GM12878 (cell line): Measurements from ENCODE around the gene S1PR3. TPM values are rescaled to one million over a fixed set of nuclear protein-coding genes. Genes with fewer than 3 reads are reported as not detected.

Experiments used
- ATAC-seq: fragments of 200-7000 bp; cut with Tn5 transposase; 3 replicates; pipeline ENCODE4 v1.9.1; 2020; ENCODE audit warnings: mild to moderate bottlenecking, moderate library complexity
- BruUV-seq: library from RNA; stranded (reverse); fragments of 400-500 nt; replicated peaks from 2 replicates; lab custom pipeline; 2021; lab: Mats Ljungman, UMichigan
- CTCF ChIA-PET: fragments of 300-600 bp; sonication (Branson Sonifier 250); formaldehyde crosslinking; extraction: SDS; loops from one replicate; lab custom pipeline; 2021; ENCODE audit warnings: inconsistent platforms; lab: Yijun Ruan, JAX
- POLR2A ChIA-PET: fragments of 350-600 bp; formaldehyde crosslinking; extraction: SDS; loops from one replicate; lab custom pipeline; 2021; ENCODE audit warnings: inconsistent platforms; lab: Charles Lee
- RAD21 ChIA-PET: fragments of 300-600 bp; sonication (Branson Sonifier 250); formaldehyde crosslinking; loops from one replicate; lab custom pipeline; 2023; ENCODE audit warnings: antibody characterized with exemption; ENCODE audit not compliant: unreplicated experiment; lab: Charles Lee
- SMC1A ChIA-PET: fragments of 300-600 bp; sonication (Branson Sonifier 250); formaldehyde crosslinking; loops from one replicate; lab custom pipeline; 2023; ENCODE audit not compliant: unreplicated experiment, uncharacterized antibody; lab: Charles Lee
- DNase-seq: peaks from one replicate; pipeline ENCODE4 v3.0.0-alpha.2; 2011; ENCODE audit warnings: low read depth, low spot score
- FAIRE-seq: peaks from 3 replicates; lab custom pipeline; 2011; peaks lifted over from hg19 to GRCh38; lab: Jason Lieb, UNC
- H2AFZ ChIP-seq: 2 replicates; pipeline ENCODE4 v1.6.0; 2011; ENCODE audit warnings: low read depth, low read length, control low read depth; ENCODE audit not compliant: control insufficient read depth
- H3K27ac ChIP-seq: 2 replicates; pipeline ENCODE4 v1.5.1; 2011; ENCODE audit warnings: control low read depth; ENCODE audit not compliant: control insufficient read depth, insufficient read depth
- H3K27me3 ChIP-seq, 2 experiments: replicated peaks in 1 of 2; 2 replicates each; pipeline versions ENCODE4 v1.6.0 to v1.6.1; 2011; ENCODE audit warnings: low read length in 1 of 2; ENCODE audit not compliant: control insufficient read depth in 2 of 2, insufficient read depth in 2 of 2
- H3K36me3 ChIP-seq, 2 experiments: 2 replicates each; pipeline ENCODE4 v1.5.1; 2011; ENCODE audit warnings: low read length in 1 of 2; ENCODE audit not compliant: control insufficient read depth in 2 of 2, insufficient read depth in 2 of 2
- H3K4me1 ChIP-seq: 2 replicates; pipeline ENCODE4 v1.6.1; 2011; ENCODE audit warnings: mild to moderate bottlenecking, low read length, moderate library complexity, mixed read lengths; ENCODE audit not compliant: control insufficient read depth, insufficient read depth
- H3K4me2 ChIP-seq: 2 replicates; pipeline ENCODE4 v1.6.0; 2011; ENCODE audit warnings: control low read depth; ENCODE audit not compliant: control insufficient read depth, insufficient read depth
- H3K4me3 ChIP-seq: fragments of 200-600 bp; sonication (generic); 2 replicates; pipeline ENCODE4 v1.5.1; 2016
- H3K79me2 ChIP-seq: 2 replicates; pipeline ENCODE4 v1.6.0; 2011; ENCODE audit warnings: low read length; ENCODE audit not compliant: control insufficient read depth, insufficient read depth
- H3K9ac ChIP-seq: 2 replicates; pipeline ENCODE4 v1.8.0; 2011; ENCODE audit warnings: low read length, control low read depth, mixed read lengths; ENCODE audit not compliant: control insufficient read depth, insufficient read depth
- H3K9me3 ChIP-seq: replicated peaks from 3 replicates; pipeline ENCODE4 v1.5.1; 2011; ENCODE audit warnings: mild to moderate bottlenecking, low read length; ENCODE audit not compliant: control insufficient read depth, insufficient read depth
- H4K20me1 ChIP-seq: 2 replicates; pipeline ENCODE4 v1.6.0; 2011; ENCODE audit not compliant: control insufficient read depth, insufficient read depth
- BACH1 ChIP-seq: fragments of 450-650 bp; IDR thresholded peaks from 2 replicates; pipeline ENCODE4 v1.6.1; 2017; ENCODE audit warnings: mild to moderate bottlenecking, borderline replicate concordance
- BCL11A ChIP-seq: IDR thresholded peaks from 2 replicates; pipeline ENCODE4 v1.6.1; 2011; ENCODE audit warnings: low read depth, low read length
- BCL3 ChIP-seq: IDR thresholded peaks from 2 replicates; pipeline ENCODE4 v1.6.1; 2011; ENCODE audit warnings: borderline replicate concordance, low read depth, mild to moderate bottlenecking, moderate library complexity, low read length; ENCODE audit not compliant: insufficient read depth, poor library complexity, severe bottlenecking
- CHD2 ChIP-seq: IDR thresholded peaks from 2 replicates; pipeline ENCODE4 v1.6.1; 2011; ENCODE audit warnings: low read depth, low read length, improper control_type of control experiment, borderline replicate concordance
- IRF3 ChIP-seq: fragments of 450-650 bp; IDR thresholded peaks from 2 replicates; pipeline ENCODE4 v1.6.1; 2014; ENCODE audit warnings: mild to moderate bottlenecking
- IRF4 ChIP-seq: IDR thresholded peaks from 2 replicates; pipeline ENCODE4 v1.6.1; 2011; ENCODE audit warnings: low read depth, low read length
- IRF5 ChIP-seq: fragments of 450-650 bp; IDR thresholded peaks from 2 replicates; pipeline ENCODE4 v1.6.1; 2017; ENCODE audit warnings: borderline replicate concordance
- MTA3 ChIP-seq: IDR thresholded peaks from 2 replicates; pipeline ENCODE4 v1.6.1; 2012; ENCODE audit warnings: low read length, inconsistent platforms, borderline replicate concordance
- MYB ChIP-seq: fragments of 150-350 bp; IDR thresholded peaks from 2 replicates; pipeline ENCODE4 v1.6.1; 2014; ENCODE audit warnings: mild to moderate bottlenecking, low read depth, low read length, borderline replicate concordance
- RBBP5 ChIP-seq: fragments of 200-600 bp; sonication (generic); conservative IDR thresholded peaks from 2 replicates; pipeline ENCODE4 v1.6.1; 2016
- RELA ChIP-seq: fragments of 450-650 bp; IDR thresholded peaks from 2 replicates; pipeline ENCODE4 v1.8.0; 2014; ENCODE audit warnings: borderline replicate concordance; ENCODE audit not compliant: partially characterized antibody
- RELB ChIP-seq: fragments of 450-650 bp; IDR thresholded peaks from 2 replicates; pipeline ENCODE4 v1.6.1; 2017; ENCODE audit warnings: low read depth, mild to moderate bottlenecking, moderate library complexity
- SMC3 ChIP-seq: IDR thresholded peaks from 2 replicates; pipeline ENCODE4 v1.6.1; 2011; ENCODE audit warnings: low read length, improper control_type of control experiment, borderline replicate concordance
- TAF1 ChIP-seq: IDR thresholded peaks from 2 replicates; pipeline ENCODE4 v1.6.1; 2011; ENCODE audit warnings: mild to moderate bottlenecking, low read depth, low read length, borderline replicate concordance
- TBL1XR1 ChIP-seq: IDR thresholded peaks from 2 replicates; pipeline ENCODE4 v1.6.1; 2012; ENCODE audit warnings: low read depth, low read length, improper control_type of control experiment
- WGBS: methylation state at CpG from one replicate; pipeline ENCODE4 v1.1.6; 2016; ENCODE audit warnings: low lambda C conversion rate; ENCODE audit not compliant: insufficient replicate concordance, insufficient coverage; ENCODE audit errors: missing lambda C conversion rate; 5-methylcytosine and 5-hydroxymethylcytosine counted together
- in situ Hi-C: fragments of 300-500 bp; cut with MboI; formaldehyde crosslinking; loops from 9 replicates; pipeline ENCODE4 v1.14.3; 2018; ENCODE audit warnings: mixed read lengths
- intact Hi-C: fragments of 100-400 bp; cut with micrococcal nuclease; formaldehyde crosslinking; loops from one replicate; pipeline ENCODE4 v1.14.2; 2022; ENCODE audit not compliant: unreplicated experiment
- polyA plus RNA-seq, 11 experiments: library from polyadenylated mRNA; depleted of rRNA in 4 of 11; unstranded in 6 of 11; stranded (reverse) in 5 of 11; fragments of >200 nt; fragmentation: Nextera tagmentation in 4 of 11; fragmentation: Illumina TruSeq in 1 of 11; extraction: Ambion mirVana in 4 of 11; extraction: Trizol in 1 of 11; gene quantifications; 1 replicate in 1 of 11; 2 replicates in 10 of 11; pipeline versions ENCODE4 v1.2.1 to v1.2.3, GENCODE V29; 2011 to 2016; ENCODE audit warnings: inconsistent platforms in 2 of 11, missing spikeins in 2 of 11, low read depth in 1 of 11
- total RNA-seq, 4 experiments: library from RNA; depleted of rRNA in 3 of 4; stranded (reverse); fragments of >200 nt in 3 of 4; fragmentation: Illumina TruSeq in 1 of 4; extraction: Trizol in 1 of 4; gene quantifications; 2 replicates each; pipeline versions ENCODE4 v1.2.1 to v1.2.3, GENCODE V29; 2013 to 2021

Gene S1PR3
- total and polyA plus RNA-seq, 10 of the 15 experiments (the other 5 are each of a cell fraction or from before 2014, with no cell fraction given) = 0.01 to 0.18 (median 0.01) TPM; not detected in 7

- FAIRE-seq = no peak
- no peak for TF ChIP-seq MTA3
- TF ChIP-seq CHD2 = no peak
- no peak for TF ChIP-seq BCL3
- TF ChIP-seq RBBP5 = no peak
- TF ChIP-seq TBL1XR1 = no peak
- no peak for TF ChIP-seq IRF4
- TF ChIP-seq TAF1 = no peak
- TF ChIP-seq BACH1 = no peak
- no peak for TF ChIP-seq RELB
- no peak for TF ChIP-seq RELA
- TF ChIP-seq BCL11A = no peak
- no peak for TF ChIP-seq MYB
- no peak for TF ChIP-seq IRF3
- no peak for TF ChIP-seq IRF5
- no peak for TF ChIP-seq SMC3
- in situ Hi-C loops (no loop called here), intact Hi-C loops (no loop called here)
- no peak for ATAC-seq
- POLR2A ChIA-PET = no interaction called here
- H3K4me2 ChIP-seq = no peak overlapping the region
- no peaks in the 10 kb centered on the region for H4K20me1 ChIP-seq
- no peaks in the 10 kb centered on the region for H3K4me1 ChIP-seq
- DNase-seq = no peak
- CTCF ChIA-PET = no interaction called here
- no peaks in the 10 kb centered on the region for H3K9me3 ChIP-seq
- no peaks in the 10 kb centered on the region for H3K36me3 ChIP-seq
- WGBS = 0% methylated on average over 4 of the region's 4 CpGs
- no peak overlapping the region for H3K27ac ChIP-seq
- RAD21 ChIA-PET = no interaction called here
- SMC1A ChIA-PET = no interaction called here
- no peaks in the 10 kb centered on the region for H3K27me3 ChIP-seq
- H3K79me2 ChIP-seq = no peaks in the 10 kb centered on the region
- no TSS peak for BruUV-seq
- no peak overlapping the region for H3K9ac ChIP-seq
- no peak overlapping the region for H2AFZ ChIP-seq
- no peak overlapping the region for H3K4me3 ChIP-seq
These were observed 33.5 kb downstream of the S1PR3 start for GRCh38 chr9:89024727-89025126.
